Measurements from ENCODE around the gene SYCP3. TPM values are rescaled to one million over a fixed set of nuclear protein-coding genes. Genes with fewer than 3 reads are reported as not detected.

The SYCP3 gene
- total and polyA plus RNA-seq, 2 of the 8 experiments (the other 6 are each of a cell fraction or from before 2014, with no cell fraction given) = 0.02 to 0.07 TPM

DNA sequence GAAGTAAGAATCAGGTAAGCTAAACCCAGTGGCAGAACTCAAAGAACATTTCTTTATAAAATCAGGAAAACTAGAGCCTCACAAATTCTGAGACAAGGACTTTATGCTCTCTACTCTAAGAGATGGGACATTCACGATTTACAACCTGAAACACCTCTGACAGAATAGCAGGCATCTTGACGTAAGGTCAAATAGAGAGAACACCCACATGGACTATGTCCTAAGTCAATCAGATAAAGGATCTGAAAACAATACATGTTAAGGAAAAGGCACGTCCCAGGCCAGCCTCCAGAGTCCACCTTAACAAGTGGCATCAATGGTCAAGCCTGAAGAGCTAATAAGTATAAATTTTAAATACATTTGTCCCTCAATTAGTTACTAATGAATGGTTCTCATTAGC is 39.9 kb upstream of the SYCP3 start:
- Histone ChIP-seq H3K4me1 (replicated peaks in 1 of 4; ENCODE audit: control insufficient read depth in 3 of 4, insufficient read depth in 4 of 4, low read length in 3 of 4) (no peaks in the 10 kb centered on the region), H2BK20ac (ENCODE audit: low read length) (no peak overlapping the region), H3K14ac (ENCODE audit: insufficient read length) (no peak overlapping the region), H2BK5ac (ENCODE audit: low read depth, low read length) (no peak overlapping the region), H4K8ac (ENCODE audit: extremely low read depth, insufficient read depth, low read length) (no peak overlapping the region), H3K4me2 (ENCODE audit: insufficient read depth in 1 of 2, low read depth in 2 of 2, low read length in 2 of 2) (no peak overlapping the region), H3K9ac (replicated peaks in 1 of 4; ENCODE audit: extremely low read depth in 1 of 4, low read depth in 3 of 4, low read length in 3 of 4) (no peak overlapping the region), H2AK5ac (ENCODE audit: low read depth, low read length) (no peak overlapping the region), H3K36me3 (ENCODE audit: control insufficient read depth in 2 of 4, insufficient read depth in 4 of 4, low read length in 3 of 4) (peaks cover 0 to 36% (median 12%) of the 10 kb centered on the region in 4 experiments; a peak in 6 of 8 replicates), H3K23ac (ENCODE audit: insufficient read length) (no peak overlapping the region), H3K9me3 (ENCODE audit: insufficient read depth in 2 of 2, low read depth in 1 of 2, low read length in 1 of 2) (no peaks in the 10 kb centered on the region), H3K79me2 (ENCODE audit: control insufficient read depth in 1 of 2, insufficient read depth in 2 of 2, low read length in 2 of 2) (no peaks in the 10 kb centered on the region), H2AFZ (ENCODE audit: low read length) (no peak overlapping the region), H2BK120ac (replicated peaks; ENCODE audit: low read depth, low read length) (no peak overlapping the region), H2BK12ac (ENCODE audit: low read depth, low read length) (no peak overlapping the region), H3K23me2 (ENCODE audit: low read depth, low read length) (no peaks in the 10 kb centered on the region), H4K91ac (replicated peaks; ENCODE audit: insufficient read length, low read length) (no peak overlapping the region), H3K18ac (ENCODE audit: extremely low read depth, low read length) (no peak overlapping the region), H4K5ac (ENCODE audit: insufficient read length, low read depth, low read length) (no peak overlapping the region), H4K20me1 (replicated peaks in 1 of 2; ENCODE audit: control insufficient read depth in 1 of 2, insufficient read depth in 2 of 2, low read length in 2 of 2) (no peaks in the 10 kb centered on the region), H3K27ac (ENCODE audit: low read depth, low read length) (no peak overlapping the region), H2BK15ac (ENCODE audit: low read length) (no peak overlapping the region), H3K4me3 (ENCODE audit: extremely low read depth in 1 of 4, insufficient read depth in 2 of 4, low read depth in 3 of 4, low read length in 4 of 4) (no peak overlapping the region), H3K56ac (replicated peaks; ENCODE audit: insufficient read length, low read depth, low read length) (no peak overlapping the region), H3K27me3 (replicated peaks in 1 of 4; ENCODE audit: control insufficient read depth in 3 of 4, extremely low read depth in 1 of 4, insufficient read depth in 3 of 4, low read length in 3 of 4) (no peaks in the 10 kb centered on the region), H3K4ac (replicated peaks; ENCODE audit: insufficient read length, low read depth, low read length) (no peak overlapping the region), H3K79me1 (ENCODE audit: low read depth, low read length) (no peaks in the 10 kb centered on the region)
- FAIRE-seq (no peak), DNase-seq (ENCODE audit: low read depth in 1 of 2, low spot score in 2 of 2) (no peak)
- ChIA-PET POLR2A (ENCODE audit: partially characterized antibody) (interaction anchor here (0.6 kb wide), 1 partner anchor 75 kb away, joined by 3 read pairs; no protein-coding TSS in a partner anchor), CTCF (ENCODE audit: partially characterized antibody) (interaction anchor here (0.8 to 5.7 kb wide), 7 partner anchors 10 to 364 kb away, joined by 3 to 58 read pairs (median 5); partner anchors contain the start of gene GNPTAB)
- 93% methylated on average over 3 of the region's 3 CpGs; no CpG with 5 or more reads in 1 of the 2 experiments for WGBS, 2 experiments (ENCODE audit: extremely low coverage in 1 of 2, insufficient coverage in 1 of 2, insufficient read length in 1 of 2, insufficient replicate concordance in 2 of 2, low coverage in 1 of 2, low lambda C conversion rate in 2 of 2, missing lambda C conversion rate in 1 of 2)
- TF ChIP-seq JUN (IDR thresholded peaks at IDR 0.05; ENCODE audit: low read depth, low read length) (no peak), SUZ12 (IDR thresholded peaks at IDR 0.05; ENCODE audit: low read length) (no peak), CHD1 (IDR thresholded peaks at IDR 0.05; ENCODE audit: low read depth, low read length) (no peak), CREB1 (IDR thresholded peaks at IDR 0.05) (no peak), POLR2AphosphoS5 (IDR thresholded peaks at IDR 0.05; ENCODE audit: low read depth, low read length) (no peak), EP300 (IDR thresholded peaks at IDR 0.05; ENCODE audit: borderline replicate concordance in 1 of 2, low read depth in 2 of 2, low read length in 2 of 2) (no peak), BACH1 (IDR thresholded peaks at IDR 0.05; ENCODE audit: low read length) (no peak), RFX5 (IDR thresholded peaks at IDR 0.05; ENCODE audit: borderline replicate concordance, low read depth, low read length) (no peak), NRF1 (IDR thresholded peaks at IDR 0.05; ENCODE audit: low read depth, low read length) (no peak)

Data from H1 (cell line).